Measurements from ENCODE around the gene TCEA2.

DNA sequence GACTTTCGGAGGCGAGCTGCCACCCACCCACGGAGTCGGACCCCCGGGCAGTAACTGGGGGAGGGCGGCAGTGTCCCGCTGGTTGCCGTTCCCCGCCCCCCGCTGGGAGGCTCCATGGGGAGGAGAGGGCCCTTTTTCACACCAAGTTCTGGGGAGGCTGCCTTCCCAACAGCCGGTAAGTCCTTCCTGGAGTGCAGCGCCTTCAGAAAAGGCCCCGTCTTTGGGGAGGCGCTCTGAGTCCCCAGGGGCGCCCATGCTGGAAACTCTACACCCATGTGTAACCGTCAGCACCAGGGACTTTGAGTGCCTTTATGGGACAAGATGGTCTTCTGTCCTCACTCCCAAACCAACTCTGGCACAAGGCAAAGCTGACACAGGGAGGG, 13.1 kb upstream of the TCEA2 start:
- no peak for TF ChIP-seq ZNF274 (IDR thresholded peaks at IDR 0.05; ENCODE audit: low read depth, low read length)
- no peak for TF ChIP-seq SUZ12 (IDR thresholded peaks at IDR 0.05; ENCODE audit: extremely low read depth, insufficient read depth, insufficient read length)

Measured in NT2/D1 (cell line).